ENCODE results near the gene SHPK.

DNA sequence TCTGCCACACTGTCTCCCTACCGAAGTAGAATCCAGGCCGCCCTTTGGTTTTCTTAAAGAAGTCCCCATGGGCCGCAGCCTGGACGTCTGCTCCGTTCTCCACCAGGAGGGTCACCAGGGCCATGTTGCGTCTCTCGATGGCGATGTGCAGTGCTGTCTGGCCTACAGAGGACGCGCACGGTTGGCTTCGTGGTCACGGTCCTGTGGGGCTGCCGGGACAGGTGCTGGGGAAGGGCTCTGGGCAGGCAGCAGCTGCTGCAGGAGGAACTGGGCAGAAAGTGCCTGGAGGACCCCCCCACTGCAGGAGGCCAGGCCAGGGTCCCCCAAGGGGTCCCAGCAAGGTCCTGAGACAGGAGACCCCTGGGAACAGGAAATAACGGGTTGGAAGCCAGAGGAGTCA is 45.8 kb downstream of the SHPK start:
- TF ChIP-seq EZH2 (IDR thresholded peaks at IDR 0.05) (no peak), POLR2AphosphoS5 (IDR thresholded peaks at IDR 0.05; ENCODE audit: borderline replicate concordance, low read depth, low read length) (no peak), FOXP2 (optimal IDR thresholded peaks at IDR 0.05; ENCODE audit: control extremely low read depth, extremely low read length, insufficient read depth) (no peak)
